Fibroblast of skin of left quadriceps (primary cell): Measurements from ENCODE around the gene ACOT7.
A peak's percentile ranks its signal among the peaks of the same experiment; 100 is the strongest.

Experiments
- DNase-seq, 2 experiments: peaks; one replicate each; pipeline ENCODE4 v3.0.0-alpha.2; 2013; ENCODE audit warnings: low read depth in 2 of 2

The ACOT7 gene

GRCh38 chr1:6343506-6344405, 49.8 kb downstream of the ACOT7 start:
- peak; percentile 43 to 46 for DNase-seq

- DNase-seq: no peak
Observed at GRCh38 chr1:6342056-6342455, 51.5 kb downstream of the ACOT7 start.

- no peak for DNase-seq
Observed at GRCh38 chr1:6338695-6339094, 54.9 kb downstream of the ACOT7 start.

- DNase-seq: no peak
Observed at GRCh38 chr1:6336776-6337622, 56.6 kb downstream of the ACOT7 start.

DNA sequence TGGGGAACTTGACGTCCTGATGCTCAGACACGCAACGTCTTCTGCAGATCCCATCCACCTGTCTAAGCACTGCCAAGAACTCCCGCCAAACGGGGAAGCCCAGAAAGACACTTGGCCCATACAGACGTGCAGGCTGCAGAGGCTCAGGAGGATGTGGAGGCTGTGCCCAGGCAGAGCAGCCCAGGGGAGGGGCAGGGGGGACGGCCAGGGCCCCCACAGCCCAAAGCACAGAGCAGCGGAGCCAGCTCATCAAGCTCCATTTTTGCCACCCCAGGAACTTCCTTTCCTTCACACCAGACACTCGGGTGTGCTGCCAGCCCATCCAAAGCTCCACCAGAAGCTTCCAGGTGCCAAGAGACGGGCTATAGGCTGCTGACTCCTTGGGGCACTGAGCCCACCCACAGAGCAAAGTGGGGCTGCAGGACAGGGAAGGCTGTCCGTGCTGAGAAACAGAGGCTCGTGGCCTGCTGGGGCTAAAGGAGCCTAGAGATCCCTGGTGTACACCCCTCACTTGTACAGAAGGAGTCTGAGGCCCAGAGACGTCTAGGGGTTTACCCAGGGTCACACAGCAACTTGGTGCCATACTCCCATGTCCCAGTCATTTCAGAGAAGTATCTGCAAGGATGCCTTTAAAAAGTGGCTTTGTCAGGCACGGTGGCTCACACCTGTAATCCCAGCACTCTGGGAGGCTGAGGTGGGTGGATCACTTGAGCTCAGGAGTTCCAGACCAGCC, 59.1 kb downstream of the ACOT7 start:
- DNase-seq: no peak

GRCh38 chr1:6332821-6333220, 60.7 kb downstream of the ACOT7 start:
- no peak for DNase-seq

- DNase-seq: no peak
Observed at GRCh38 chr1:6331543-6332273, 61.9 kb downstream of the ACOT7 start.

- DNase-seq: peak; percentile 35 to 36
Observed at GRCh38 chr1:6330410-6330911, 63.1 kb downstream of the ACOT7 start.

DNA sequence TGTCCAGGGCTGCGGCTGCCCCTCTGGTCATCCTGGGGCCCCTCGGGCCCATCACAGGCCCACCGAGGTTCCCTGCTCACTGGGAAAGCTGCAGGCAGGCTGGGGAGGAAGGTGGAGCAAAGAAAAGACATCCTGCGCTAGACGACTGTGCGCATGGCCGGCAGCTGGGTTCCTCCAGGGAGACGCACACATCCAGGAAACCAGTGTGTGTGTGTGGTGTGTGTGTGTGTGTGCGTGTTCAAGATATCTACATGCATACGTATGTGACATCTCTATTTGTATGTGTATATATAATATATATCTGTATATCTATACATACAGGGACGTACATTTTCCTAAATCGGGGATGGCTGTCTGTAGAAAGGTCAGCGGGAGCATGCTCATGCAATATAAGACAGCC, 63.7 kb downstream of the ACOT7 start:
- DNase-seq: peak; percentile 29 to 32

DNA sequence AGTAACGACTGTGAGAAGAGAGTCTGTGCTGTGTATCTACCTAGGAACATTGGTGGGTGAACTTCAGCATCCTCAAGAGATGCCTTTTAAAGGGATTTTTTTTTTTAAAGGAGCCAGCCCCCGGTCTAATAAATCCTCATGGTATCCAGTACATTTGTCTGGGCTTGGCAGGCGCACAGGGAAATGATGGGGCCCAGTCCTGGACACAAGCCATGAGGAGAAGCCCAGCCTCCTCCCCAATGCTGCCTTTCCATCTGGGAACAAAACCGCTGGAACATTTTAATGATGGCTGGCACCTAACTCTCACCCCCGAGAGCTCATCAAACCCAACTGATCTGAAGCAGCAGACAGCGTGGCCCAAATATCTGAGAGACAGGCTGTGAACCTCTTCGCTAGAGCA, 64.2 kb downstream of the ACOT7 start:
- no peak for DNase-seq

DNA sequence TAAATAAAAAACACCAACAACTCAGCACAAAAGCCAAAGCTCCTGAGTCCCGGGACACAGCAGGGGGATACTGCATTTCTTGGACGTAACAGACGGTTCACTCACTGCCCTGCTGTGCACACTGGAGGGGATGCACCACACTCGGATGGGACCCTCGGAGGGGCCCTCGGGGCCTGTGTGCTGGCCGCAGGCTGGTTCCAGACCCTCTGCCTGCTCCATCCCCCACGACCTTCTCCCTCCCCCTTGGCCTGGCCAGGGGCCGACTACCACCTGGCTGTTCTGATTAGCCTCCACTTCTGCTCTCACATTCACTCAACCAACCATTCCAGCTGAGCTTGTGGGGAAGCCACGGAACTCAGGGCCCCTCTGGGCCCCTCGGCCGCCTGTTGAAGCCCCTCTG, 64.9 kb downstream of the ACOT7 start:
- no peak for DNase-seq

DNA sequence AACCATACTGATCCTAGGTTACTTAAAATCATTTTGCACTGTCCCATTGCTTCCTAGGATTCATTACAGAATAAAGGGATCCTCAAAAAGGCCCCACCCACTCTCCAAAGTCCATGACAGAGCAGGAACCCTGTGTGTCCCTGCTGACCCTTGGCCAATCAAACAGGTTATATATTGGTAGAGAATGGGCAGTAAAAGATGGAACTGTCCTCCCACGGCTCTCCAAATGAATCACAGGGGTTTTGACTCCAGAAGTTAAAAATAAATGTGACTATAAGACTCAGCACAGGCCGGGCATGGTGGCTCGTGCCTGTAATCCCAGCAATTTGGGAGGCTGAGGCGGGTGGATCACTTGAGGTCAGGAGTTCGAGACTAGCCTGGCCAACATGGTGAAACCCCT, 65.5 kb downstream of the ACOT7 start:
- no peak for DNase-seq

GRCh38 chr1:6325482-6325881, 68.1 kb downstream of the ACOT7 start:
- DNase-seq: no peak

- no peak for DNase-seq
Observed at GRCh38 chr1:6322161-6322560, 71.4 kb downstream of the ACOT7 start.

- no peak for DNase-seq
Observed at GRCh38 chr1:6321205-6321604, 72.4 kb downstream of the ACOT7 start.

- DNase-seq: no peak
Observed at GRCh38 chr1:6317098-6317760, 76.3 kb downstream of the ACOT7 start.

- DNase-seq: no peak
Observed at GRCh38 chr1:6316240-6317097, 77.1 kb downstream of the ACOT7 start.

GRCh38 chr1:6314503-6314902, 79.1 kb downstream of the ACOT7 start:
- no peak for DNase-seq

- DNase-seq: no peak
Observed at GRCh38 chr1:6313393-6314200, 80.0 kb downstream of the ACOT7 start.
